GM12865 (cell line): ENCODE results near the gene NCOA4.
"Not testable (repeated sequence)": the region's sequence is repeated elsewhere in the genome, so short reads cannot be mapped to it uniquely, and the experiment has no call there.

Experiments
- DNase-seq: peaks from one replicate; pipeline ENCODE4 v3.0.0; 2010; ENCODE audit warnings: low read depth
- H3K4me3 ChIP-seq: 2 replicates; pipeline ENCODE4 v1.5.1; 2011; ENCODE audit warnings: mild to moderate bottlenecking, low read depth, low read length, control low read depth
- TF ChIP-seq, protein P1 (sequence below): IDR thresholded peaks from 2 replicates; pipeline ENCODE4 v1.5.1; 2011; ENCODE audit warnings: low read length, control low read depth, low read depth, inconsistent platforms; ENCODE audit not compliant: insufficient read depth; ENCODE audit errors: missing control alignments

Gene NCOA4

GRCh38 chr10:46002916-46003693, 27.3 kb downstream of the NCOA4 start:
- TF ChIP-seq, protein P1, sequence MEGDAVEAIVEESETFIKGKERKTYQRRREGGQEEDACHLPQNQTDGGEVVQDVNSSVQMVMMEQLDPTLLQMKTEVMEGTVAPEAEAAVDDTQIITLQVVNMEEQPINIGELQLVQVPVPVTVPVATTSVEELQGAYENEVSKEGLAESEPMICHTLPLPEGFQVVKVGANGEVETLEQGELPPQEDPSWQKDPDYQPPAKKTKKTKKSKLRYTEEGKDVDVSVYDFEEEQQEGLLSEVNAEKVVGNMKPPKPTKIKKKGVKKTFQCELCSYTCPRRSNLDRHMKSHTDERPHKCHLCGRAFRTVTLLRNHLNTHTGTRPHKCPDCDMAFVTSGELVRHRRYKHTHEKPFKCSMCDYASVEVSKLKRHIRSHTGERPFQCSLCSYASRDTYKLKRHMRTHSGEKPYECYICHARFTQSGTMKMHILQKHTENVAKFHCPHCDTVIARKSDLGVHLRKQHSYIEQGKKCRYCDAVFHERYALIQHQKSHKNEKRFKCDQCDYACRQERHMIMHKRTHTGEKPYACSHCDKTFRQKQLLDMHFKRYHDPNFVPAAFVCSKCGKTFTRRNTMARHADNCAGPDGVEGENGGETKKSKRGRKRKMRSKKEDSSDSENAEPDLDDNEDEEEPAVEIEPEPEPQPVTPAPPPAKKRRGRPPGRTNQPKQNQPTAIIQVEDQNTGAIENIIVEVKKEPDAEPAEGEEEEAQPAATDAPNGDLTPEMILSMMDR: no peak
- no peak for DNase-seq

DNA sequence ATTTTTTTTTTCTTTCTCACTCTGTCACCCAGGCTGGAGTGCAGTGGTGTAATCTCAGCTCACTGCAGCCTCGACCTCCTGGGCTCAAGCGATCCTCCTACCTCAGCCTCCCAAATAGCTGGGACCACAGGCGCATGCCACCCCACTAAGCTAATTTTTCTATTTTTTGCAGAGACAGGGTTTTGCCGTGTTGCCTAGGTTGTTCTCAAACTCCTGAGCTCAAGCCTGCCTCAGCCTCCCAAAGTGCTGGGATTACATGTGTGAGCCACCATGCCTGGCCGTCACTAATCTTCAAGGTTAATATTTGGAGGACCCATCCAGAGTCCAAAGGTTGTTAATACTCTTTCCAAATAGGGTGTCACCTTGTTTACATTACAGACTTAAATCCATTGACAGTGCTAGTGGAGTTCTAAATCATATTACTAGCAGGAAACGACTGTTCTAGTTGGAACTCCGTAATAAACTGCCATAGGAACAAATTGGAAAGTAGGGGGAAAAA, 28.2 kb downstream of the NCOA4 start:
- not testable (repeated sequence) for H3K4me3 ChIP-seq

More at GRCh38 chr10:46002916-46003693, 27.3 kb downstream of the NCOA4 start:
- H3K4me3 ChIP-seq: no peak overlapping the region

DNA sequence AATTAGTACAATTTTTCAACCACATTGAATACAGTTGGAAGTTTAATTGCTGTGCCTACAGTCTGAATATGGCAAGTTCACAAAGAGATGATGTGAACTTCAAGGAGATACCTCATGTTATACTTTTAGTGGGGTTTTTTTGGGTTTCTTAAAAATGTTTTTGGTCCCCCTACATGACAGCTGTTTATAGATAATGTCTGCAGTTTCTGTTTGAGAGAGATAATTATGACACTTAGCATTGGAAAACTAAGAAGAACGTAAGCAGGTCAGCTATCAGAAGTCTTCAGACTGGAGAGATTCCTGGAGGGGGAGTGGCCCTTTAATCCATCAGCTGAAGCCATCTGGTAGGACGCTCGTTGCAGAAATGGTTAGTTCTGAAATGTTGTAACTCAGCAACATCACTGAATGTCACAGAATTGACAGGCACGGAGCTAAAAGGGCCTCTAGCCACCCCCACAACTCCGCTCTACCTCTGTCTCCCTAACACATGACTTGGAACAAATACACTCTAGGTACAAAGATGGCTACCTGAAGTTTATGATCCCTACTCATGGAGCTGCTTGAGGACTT, 29.2 kb downstream of the NCOA4 start:
- TF ChIP-seq, protein P1: no peak
- DNase-seq: no peak
- H3K4me3 ChIP-seq: no peak overlapping the region

More for the DNA sequence above, 28.2 kb downstream of the NCOA4 start:
- not testable (repeated sequence) for DNase-seq

- DNase-seq: no peak
- H3K4me3 ChIP-seq: no peak overlapping the region
- TF ChIP-seq, protein P1: no peak
These were observed 29.9 kb downstream of the NCOA4 start for GRCh38 chr10:46000538-46000937.

DNA sequence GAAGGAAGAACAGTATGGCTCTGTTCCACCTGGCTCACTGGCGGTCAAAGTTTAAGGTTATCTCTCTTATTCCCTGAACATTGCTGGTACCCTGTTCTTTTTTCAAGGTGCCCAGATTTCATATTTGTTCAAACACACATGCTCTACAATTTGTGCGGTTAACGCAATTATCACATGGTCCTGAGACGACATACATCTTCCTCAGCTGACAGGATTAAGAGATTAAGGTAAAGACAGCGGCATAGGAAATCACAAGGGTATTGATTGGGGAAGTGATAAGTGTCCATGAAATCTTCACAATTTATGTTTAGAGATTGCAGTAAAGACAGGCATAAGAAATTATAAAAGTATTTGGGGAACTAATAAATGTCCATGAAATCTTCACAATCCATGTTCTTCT, 30.5 kb downstream of the NCOA4 start:
- not testable (repeated sequence) for H3K4me3 ChIP-seq, DNase-seq

- DNase-seq: no peak
- TF ChIP-seq, protein P1: no peak
- no peak overlapping the region for H3K4me3 ChIP-seq
These were observed 32.2 kb downstream of the NCOA4 start for GRCh38 chr10:45997994-45998763.

- no peak overlapping the region for H3K4me3 ChIP-seq
- TF ChIP-seq, protein P1: no peak
- no peak for DNase-seq
These were observed 32.9 kb downstream of the NCOA4 start for GRCh38 chr10:45997557-45997956.

GRCh38 chr10:45985590-45985989, 44.8 kb downstream of the NCOA4 start:
- not testable (repeated sequence) for DNase-seq, H3K4me3 ChIP-seq

- DNase-seq, H3K4me3 ChIP-seq: not testable (repeated sequence)
These were observed 46.0 kb downstream of the NCOA4 start for GRCh38 chr10:45984473-45984872.
